GM12892 (cell line): ENCODE measurements around the gene NPHP3. TPM values are rescaled to one million over a fixed set of nuclear protein-coding genes. Genes with fewer than 3 reads are reported as not detected.
"Not testable (repeated sequence)": the region's sequence is repeated elsewhere in the genome, so short reads cannot be mapped to it uniquely, and the experiment has no call there.

ENCODE experiments used
- DNase-seq: peaks from one replicate; pipeline ENCODE4 v3.0.0; 2011; ENCODE audit not compliant: insufficient read length
- FAIRE-seq: peaks from 2 replicates; lab custom pipeline; 2011; peaks lifted over from hg19 to GRCh38; lab: Jason Lieb, UNC
- POLR2A ChIP-seq: IDR thresholded peaks from 2 replicates; pipeline ENCODE4 v1.6.1; 2011; ENCODE audit warnings: low read depth, low read length, control low read depth
- POLR2AphosphoS5 ChIP-seq: IDR thresholded peaks from 2 replicates; pipeline ENCODE4 v1.6.1; 2011; ENCODE audit warnings: low read depth, low read length, control low read depth
- TAF1 ChIP-seq: IDR thresholded peaks from 2 replicates; pipeline ENCODE4 v1.6.1; 2011; ENCODE audit warnings: low read depth, mild to moderate bottlenecking, control low read depth, low read length, borderline replicate concordance
- polyA plus RNA-seq: library from polyadenylated mRNA; unstranded; fragments of >200 nt; gene quantifications from one replicate; pipeline ENCODE4 v1.2.1, GENCODE V29; 2012; ENCODE audit warnings: missing spikeins, inconsistent platforms; ENCODE audit not compliant: missing spikeins

NPHP3 gene, protein sequence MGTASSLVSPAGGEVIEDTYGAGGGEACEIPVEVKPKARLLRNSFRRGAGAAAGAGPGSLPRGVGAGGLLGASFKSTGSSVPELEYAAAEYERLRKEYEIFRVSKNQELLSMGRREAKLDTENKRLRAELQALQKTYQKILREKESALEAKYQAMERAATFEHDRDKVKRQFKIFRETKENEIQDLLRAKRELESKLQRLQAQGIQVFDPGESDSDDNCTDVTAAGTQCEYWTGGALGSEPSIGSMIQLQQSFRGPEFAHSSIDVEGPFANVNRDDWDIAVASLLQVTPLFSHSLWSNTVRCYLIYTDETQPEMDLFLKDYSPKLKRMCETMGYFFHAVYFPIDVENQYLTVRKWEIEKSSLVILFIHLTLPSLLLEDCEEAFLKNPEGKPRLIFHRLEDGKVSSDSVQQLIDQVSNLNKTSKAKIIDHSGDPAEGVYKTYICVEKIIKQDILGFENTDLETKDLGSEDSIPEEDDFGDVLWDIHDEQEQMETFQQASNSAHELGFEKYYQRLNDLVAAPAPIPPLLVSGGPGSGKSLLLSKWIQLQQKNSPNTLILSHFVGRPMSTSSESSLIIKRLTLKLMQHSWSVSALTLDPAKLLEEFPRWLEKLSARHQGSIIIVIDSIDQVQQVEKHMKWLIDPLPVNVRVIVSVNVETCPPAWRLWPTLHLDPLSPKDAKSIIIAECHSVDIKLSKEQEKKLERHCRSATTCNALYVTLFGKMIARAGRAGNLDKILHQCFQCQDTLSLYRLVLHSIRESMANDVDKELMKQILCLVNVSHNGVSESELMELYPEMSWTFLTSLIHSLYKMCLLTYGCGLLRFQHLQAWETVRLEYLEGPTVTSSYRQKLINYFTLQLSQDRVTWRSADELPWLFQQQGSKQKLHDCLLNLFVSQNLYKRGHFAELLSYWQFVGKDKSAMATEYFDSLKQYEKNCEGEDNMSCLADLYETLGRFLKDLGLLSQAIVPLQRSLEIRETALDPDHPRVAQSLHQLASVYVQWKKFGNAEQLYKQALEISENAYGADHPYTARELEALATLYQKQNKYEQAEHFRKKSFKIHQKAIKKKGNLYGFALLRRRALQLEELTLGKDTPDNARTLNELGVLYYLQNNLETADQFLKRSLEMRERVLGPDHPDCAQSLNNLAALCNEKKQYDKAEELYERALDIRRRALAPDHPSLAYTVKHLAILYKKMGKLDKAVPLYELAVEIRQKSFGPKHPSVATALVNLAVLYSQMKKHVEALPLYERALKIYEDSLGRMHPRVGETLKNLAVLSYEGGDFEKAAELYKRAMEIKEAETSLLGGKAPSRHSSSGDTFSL (N-terminal part only)
- 9.3 TPM for polyA plus RNA-seq

DNA sequence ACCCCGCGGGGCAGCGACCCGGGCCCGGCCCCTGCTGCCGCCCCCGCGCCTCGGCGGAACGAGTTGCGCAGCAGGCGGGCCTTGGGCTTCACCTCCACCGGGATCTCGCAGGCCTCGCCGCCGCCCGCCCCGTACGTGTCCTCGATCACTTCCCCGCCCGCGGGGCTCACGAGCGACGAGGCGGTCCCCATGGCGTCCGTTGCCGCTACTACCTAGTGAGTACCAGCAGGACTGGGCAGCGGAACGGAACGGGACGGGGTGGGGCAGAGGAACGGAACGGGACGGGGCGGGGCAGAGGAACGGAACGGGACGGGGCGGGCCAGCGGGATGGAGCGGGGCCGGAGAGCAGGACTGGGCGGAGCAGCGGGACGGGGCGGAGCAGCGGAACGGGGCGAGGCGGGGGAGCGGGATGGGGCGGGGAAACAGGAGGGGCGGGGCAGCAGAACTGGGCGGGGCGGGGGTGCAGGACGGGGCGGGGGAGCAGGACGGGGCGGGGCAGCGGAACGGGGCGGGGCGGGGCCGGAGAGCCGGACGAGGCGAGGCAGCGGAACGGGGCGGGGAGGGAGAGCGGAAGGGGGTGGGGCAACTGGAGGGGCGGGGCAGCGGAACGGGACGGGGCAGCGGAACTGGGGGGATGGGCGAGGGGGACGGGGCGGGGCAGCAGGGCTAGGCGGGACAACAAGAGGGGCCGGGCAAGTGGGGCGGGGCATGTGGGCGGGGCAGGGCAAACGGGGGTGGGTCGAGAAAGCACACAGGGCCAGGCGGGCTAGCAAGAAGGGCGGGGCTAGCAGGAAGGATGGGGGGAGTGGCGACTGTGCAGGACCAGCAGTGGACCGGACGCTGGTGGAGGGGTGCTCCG is at the start of gene NPHP3:
Gene NPHP3, minus strand, starts transcription at position 245 of the 859 bp plus-strand sequence. Its CDS starts 54 bp downstream, at position 191.
- TF ChIP-seq POLR2AphosphoS5 (peak; percentile 36; the same call in 1 of the 2 replicates), POLR2A (peak; percentile 70; the same call in 1 of the 2 replicates), TAF1 (no peak)
- FAIRE-seq (peak; percentile 97), DNase-seq (peak; percentile 84)

- no peak for FAIRE-seq
- TF ChIP-seq TAF1, result no peak
- TF ChIP-seq POLR2A, result no peak
- TF ChIP-seq POLR2AphosphoS5, result no peak
- DNase-seq, result no peak
Measured at GRCh38 chr3:132758740-132759139, 36.5 kb upstream of the NPHP3 start.

- no peak for TF ChIP-seq TAF1
- no peak for TF ChIP-seq POLR2A
- TF ChIP-seq POLR2AphosphoS5, result no peak
- no peak for DNase-seq
- FAIRE-seq, result no peak
Measured at GRCh38 chr3:132756108-132756650, 34.0 kb upstream of the NPHP3 start.

- no peak for FAIRE-seq
- DNase-seq, result no peak
- TF ChIP-seq TAF1 (no peak), POLR2A (no peak), POLR2AphosphoS5 (no peak)
Measured at GRCh38 chr3:132753946-132754345, 31.7 kb upstream of the NPHP3 start.

DNA sequence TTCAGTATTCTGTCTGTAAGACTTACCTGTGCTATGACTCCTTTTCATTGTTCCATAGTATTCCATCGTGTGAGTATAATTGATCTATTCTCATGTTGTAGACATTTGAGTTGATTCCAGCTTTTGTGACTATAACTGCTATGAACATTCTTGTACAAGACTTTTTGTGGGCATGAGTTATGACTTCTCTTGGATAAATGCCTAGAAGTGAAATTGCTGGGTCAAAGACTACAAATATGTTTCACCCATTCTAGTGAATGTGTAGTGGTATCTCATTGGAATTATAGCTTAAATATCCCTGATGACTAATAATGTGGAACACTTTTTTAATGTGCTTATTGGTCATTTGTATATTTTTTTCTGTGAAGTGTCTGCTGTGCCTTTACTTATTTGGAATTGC is 27.6 kb upstream of the NPHP3 start:
- TF ChIP-seq TAF1 (no peak), POLR2AphosphoS5 (no peak), POLR2A (no peak)
- DNase-seq, result no peak
- FAIRE-seq, result no peak

DNA sequence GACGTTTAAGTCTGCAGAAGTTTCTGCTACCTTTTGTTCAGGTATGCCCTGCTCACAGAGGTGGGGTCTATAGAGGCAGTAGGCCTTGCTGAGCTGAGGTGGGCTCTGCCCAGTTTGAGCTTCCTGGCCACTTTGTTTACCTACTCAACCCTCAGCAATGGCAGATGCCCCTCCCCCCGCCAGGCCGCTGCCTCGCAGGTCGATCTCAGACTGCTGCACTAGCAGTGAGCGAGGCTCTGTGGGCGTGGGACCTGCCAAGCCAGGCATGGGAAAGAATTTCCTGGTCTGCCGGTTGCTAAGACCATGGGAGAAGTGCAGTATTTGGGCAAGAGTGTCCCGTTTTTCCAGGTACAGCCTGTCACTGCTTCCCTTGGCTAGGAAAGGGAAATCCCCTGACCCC is 24.5 kb upstream of the NPHP3 start:
- DNase-seq, FAIRE-seq: not testable (repeated sequence)

GRCh38 chr3:132738314-132738713 is 16.1 kb upstream of the NPHP3 start:
- TF ChIP-seq TAF1 (no peak), POLR2A (no peak)
- no peak for FAIRE-seq
- DNase-seq, result no peak

DNA sequence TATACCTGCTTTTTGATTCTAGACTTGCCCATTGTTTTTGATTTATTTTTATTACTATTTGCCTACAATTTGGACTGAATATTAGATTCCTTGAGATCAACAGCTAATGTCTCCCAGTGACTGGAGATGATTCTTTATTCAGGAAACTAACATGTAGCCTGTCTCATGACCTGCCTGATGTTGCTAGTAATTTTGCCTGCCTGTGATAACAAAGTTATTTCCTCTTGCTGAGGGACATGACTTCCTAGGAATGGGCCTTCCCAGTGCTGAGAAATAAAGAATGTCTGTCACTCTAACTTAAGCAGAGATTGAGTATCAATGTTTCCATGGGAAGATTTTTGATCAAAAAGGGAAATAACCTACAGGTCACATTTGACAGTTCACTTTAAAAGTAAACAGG is 13.4 kb upstream of the NPHP3 start:
- no peak for TF ChIP-seq POLR2AphosphoS5
- no peak for DNase-seq
- FAIRE-seq, result no peak

GRCh38 chr3:132730891-132731580 is 8.8 kb upstream of the NPHP3 start:
- DNase-seq (no peak), FAIRE-seq (peak; percentile 73)
- TF ChIP-seq TAF1 (no peak), POLR2AphosphoS5 (no peak), POLR2A (no peak)

DNA sequence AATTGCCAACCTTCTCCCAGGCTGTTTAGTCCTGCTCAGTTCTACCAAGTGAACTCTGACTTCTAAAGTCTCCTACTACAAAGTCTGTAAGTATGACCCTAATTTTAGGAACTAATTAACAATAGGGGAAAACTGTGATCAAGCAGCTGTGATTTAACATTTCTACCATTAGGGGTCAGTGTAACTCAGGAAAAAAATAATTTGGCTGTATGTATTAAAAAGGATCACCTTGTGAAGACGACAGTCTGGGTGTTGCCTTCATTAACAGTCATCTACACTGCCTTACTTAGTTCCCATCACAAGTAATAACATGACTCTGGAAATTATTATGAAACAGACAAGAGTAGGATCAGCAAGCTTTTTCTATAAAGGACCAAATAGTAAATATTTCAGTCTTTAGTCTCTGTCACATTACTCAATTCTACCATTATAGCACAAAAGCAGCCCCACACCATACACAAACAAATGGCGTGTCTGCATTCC is 4.2 kb upstream of the NPHP3 start:
- no peak for DNase-seq
- FAIRE-seq, result peak; percentile 48
- TF ChIP-seq POLR2AphosphoS5 (no peak), POLR2A (no peak), TAF1 (no peak)
